ENCODE measurements around the gene PDE4C.

PDE4C gene

DNA sequence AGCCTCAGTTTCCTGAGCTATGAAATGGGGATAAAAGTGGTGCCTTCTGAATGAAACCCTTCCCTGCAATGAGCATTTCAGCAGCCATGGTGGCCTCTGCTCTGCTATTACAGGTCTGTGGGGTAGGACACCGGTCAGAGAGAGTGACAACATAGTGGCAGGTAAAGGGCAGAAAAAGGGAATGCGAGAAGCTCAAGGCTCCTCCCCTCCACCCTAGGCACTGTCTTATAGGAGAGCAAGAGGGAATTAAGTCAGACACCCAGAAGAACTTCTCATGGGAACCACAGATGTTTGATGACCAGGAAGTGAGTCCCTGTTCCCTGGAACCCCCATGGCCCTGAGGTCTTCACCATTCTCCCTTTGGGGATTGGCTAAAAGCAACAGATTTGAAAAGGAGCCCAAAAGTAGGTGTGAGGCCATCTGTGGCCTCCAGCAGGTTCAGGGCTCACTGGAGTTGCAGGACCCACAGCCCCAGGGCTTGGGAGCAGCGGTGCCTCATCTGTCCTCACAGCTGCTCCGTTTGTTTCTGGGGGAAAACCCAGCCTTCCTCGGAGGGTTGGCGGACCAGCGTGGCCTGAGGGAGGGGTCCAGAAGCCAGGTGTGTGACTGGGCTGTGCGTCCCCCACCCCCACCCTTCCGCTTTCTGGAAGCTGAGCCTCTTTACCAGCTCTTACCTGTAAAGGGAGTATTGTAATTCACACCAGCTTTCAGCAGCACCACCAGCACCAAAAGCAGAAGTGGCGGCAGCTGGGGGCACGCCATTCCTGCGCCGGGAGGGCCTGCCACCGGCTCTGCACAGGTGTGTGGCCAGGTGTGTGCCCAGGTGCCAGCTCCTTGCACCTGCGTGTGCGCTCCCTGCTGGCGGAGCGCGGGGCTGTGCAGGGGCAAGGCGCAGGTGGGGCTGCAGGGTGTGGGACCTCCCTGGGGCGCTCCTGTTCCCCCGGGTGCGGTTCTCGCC is 28.6 kb upstream of the PDE4C start:
- DNase-seq (ENCODE audit: low read depth in 1 of 2, low spot score in 1 of 2): no peak

DNA sequence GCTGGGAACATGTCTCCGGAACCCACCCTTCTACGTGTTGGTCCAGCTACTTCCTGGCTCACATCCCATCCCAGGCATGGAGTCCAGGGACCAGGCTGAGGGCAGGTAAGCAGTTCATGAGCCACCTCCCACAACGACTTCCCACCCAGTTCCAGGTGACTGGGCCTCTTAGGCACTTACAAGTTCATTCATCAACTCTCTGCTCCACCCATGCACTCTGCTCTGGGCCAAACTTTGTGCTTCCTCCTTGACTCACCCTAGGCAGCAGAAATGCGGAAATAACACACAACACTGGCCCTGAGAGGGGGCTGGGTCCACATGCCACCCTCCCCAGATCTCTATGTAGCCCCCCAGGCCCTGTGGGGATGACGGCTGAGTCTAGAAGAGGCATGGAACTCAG is 27.5 kb upstream of the PDE4C start:
- no peak for DNase-seq (ENCODE audit: low read depth in 1 of 2, low spot score in 1 of 2)

DNA sequence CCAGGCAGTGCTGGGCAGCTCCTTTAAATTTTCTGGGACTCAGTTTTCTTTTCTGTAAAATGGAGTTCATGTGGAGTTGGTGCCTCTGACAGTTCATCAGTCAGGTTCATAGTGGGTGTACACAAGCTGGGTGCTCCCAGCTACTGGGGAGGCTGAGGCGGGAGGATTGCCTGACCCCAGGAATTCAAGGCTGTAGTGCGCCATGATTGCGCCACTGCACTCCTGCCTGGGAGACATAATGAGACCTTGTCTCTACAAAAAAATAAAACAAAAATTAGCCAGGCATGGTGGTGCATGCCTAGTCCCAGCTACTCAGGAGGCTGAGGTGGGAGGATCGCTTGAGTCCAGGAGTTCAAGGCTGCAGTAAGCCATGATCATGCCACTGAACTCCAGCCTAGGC is 26.9 kb upstream of the PDE4C start:
- no peak for DNase-seq (ENCODE audit: low read depth in 1 of 2, low spot score in 1 of 2)

DNA sequence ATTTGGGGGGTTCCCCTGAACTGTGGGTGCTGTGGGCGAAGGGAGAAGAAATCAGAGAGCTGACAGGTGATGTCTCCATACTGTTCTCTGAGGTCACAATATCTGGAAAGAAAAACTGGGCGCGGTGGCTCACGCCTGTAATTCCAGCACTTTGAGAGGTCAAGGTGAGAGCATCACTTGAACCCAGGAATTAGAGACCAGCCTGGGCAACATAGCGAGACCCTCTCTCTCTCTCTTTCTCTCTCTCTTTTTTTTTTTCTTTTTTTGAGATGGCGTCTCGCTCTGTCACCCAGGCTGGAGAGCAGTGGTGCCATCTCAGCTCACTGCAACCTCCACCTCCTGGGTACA is 26.1 kb upstream of the PDE4C start:
- no peak for DNase-seq (ENCODE audit: low read depth in 1 of 2, low spot score in 1 of 2)

DNA sequence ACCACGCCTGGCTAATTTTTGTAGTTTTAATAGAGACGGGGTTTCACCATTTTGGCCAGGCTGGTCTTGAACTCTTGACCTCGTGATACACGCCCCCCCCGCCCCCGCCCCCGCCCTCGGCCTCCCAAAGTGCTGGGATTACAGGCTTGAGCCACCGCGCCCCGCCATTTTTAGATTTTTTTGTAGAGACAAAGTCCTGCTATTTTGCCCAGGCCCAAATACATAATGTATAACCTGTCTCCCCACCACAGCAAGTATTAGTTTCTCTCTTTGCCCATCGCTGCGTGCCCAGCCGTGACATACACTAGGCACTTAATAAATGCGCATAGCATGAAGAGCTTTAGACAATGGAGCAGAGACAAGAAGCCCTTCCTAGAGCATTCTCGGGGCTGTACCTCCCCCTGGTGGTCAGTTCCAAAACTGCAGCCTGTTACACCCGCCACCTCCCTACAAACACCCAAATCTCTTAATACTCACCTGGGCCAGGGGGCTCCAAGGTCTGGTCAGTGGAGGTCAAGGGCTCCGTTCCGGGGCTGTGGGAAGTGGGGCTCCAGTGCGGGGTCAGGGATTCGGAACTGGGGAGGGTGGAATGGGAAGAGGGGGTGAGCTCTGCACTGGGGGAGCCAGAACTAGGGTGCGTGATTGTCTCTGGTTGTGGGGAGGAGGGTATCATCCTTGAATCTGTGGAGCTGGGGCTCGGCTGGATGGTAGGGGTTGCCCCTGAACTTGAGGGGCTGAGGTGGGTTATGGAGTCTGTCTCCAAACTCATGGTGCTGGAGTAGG is 25.5 kb upstream of the PDE4C start:
- peak; percentile 77 to 78 for DNase-seq (ENCODE audit: low read depth in 1 of 2, low spot score in 1 of 2)

DNA sequence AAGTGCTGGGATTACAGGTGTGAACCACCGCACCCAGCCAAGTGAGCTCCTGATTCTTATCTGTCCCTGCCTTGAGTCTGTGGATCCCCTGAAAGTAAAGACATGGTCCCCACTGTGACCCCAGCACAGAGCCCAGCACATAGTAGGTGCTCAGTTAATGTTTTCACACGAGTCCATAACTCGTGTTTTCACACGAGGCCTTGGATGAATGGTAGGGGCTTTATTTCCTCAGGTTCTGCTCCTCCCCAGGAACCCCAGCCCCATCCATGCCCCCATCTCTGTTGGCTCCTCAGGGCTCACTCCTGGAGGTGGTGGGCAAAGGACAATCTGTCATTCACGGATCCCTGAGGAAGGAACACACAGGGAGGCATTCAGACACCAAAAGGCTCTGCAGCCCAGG is 23.6 kb upstream of the PDE4C start:
- DNase-seq (ENCODE audit: low read depth in 1 of 2, low spot score in 1 of 2): no peak

DNA sequence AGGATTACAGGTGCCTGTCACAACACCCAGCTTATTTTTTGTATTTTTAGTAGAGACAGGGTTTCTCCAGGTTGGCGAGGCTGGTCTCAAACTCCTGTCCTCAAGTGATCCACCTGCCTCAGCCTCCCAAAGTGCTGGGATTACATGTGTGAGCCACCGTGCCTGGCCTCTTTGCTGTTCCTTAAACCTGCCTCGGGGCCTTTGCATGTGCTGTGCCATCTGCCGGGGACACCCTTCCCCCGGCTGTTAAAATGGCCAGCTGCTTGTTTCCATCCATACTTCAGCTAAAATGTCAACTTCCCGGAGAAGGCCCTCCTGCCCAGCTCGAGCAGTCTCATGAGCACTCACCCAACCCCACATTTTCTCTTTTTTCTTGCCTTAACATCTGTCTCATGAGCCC is 19.1 kb upstream of the PDE4C start:
- no peak for DNase-seq (ENCODE audit: low read depth in 1 of 2, low spot score in 1 of 2)

DNA sequence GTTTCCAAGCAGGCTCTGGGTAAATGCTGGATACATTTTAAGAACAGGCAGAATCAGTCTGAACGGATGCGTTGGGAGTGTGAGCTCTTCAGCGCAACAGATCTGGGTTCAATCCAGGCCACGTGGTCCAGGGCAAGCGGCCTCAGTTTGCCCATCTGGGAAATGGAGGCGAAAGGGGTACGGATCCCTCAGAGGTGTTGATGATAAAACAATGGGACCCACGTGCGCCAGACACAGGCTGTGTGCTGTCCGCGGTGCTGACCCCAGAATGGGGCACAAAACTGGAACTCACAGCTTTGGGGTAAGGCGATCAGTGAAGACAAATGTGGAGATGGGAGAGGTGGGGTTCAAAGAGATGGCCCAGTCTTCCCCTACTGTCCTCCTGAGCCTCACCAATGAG is 13.1 kb upstream of the PDE4C start:
- DNase-seq (ENCODE audit: low read depth in 1 of 2, low spot score in 1 of 2): no peak

DNA sequence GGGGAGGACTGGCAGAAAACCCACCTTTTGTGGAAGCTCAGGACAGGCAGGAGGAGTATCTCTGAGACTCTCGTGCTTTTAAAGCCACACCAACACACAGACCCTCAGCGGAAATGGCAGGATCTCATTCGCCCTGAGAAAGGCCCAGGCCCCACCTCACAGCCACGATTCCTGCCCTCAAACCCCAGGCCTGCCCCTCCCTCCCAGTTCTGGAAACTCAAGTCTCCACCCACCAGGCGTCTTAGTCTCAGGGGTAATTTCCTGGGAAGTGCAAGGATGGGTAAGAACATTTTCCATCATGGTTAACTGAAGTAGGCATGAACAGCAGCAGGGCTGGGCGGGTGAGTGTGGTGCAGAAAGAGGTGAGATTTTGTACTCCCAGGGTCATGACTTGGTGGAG is 8.0 kb upstream of the PDE4C start:
- DNase-seq (ENCODE audit: low read depth in 1 of 2, low spot score in 1 of 2): no peak

DNA sequence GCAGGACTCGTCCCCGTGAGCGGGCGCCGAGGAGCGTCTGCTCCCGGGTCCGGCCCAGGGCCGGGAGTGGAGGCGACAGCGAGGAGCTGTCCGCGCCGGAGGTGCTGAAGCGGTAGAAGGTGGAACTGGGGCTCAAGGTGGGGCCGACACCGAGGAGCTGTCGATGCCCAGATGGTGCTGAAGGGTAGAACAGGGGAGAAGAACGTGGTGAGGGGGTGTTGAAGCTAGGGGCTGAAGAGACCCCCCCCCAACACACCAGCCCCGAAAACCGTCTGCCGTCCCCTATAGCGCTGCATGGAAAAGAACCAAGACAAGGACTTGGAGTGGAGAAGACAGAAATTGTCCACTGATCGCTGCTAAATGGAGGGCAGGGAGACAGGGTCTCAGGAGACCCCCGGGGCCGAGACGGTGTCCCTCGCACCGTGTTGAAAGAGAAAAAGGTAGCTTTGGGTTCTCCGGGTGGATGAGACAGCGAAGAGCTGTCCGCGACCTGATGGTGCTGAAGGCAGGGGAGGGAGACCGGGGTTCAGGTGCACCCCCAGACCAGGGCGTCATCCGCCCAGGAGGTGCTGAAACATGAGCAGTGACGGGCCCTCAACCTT is 7.1 kb upstream of the PDE4C start:
- DNase-seq (ENCODE audit: low read depth in 1 of 2, low spot score in 1 of 2): peak in 1 of 2 donors; percentile 23

DNA sequence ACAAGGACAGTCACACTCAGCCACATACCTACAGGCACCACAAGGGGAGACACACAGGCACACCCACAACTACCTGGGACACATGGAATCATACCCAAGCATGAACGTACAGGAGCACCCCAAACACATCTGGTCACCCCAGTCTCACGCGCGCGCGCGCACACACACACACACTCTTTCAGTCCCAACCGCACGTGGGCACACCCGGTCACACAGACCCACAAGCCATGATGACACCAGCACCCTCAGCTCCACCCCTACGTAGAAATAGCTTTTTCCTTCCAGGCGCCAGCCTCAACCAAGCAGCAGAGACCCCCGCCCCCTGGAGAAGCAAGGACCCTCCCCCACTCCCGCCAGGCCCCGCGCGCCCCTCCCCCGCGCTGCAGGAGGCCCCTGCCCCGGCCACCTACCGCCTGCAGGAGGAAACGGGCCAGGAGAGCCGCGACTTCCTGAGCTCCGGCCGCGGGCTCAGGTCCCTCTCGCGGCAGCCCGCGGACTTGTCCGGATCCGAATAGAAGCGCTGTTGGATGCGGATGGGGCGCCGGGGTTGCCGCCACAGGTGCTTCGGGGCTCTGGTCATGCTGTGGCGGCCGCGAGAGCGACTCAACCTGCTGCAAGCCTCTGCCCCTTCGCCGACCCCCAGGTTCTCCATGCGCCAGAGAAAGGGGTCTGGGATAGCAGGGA is 6.4 kb upstream of the PDE4C start:
- no peak for DNase-seq (ENCODE audit: low read depth in 1 of 2, low spot score in 1 of 2)

DNA sequence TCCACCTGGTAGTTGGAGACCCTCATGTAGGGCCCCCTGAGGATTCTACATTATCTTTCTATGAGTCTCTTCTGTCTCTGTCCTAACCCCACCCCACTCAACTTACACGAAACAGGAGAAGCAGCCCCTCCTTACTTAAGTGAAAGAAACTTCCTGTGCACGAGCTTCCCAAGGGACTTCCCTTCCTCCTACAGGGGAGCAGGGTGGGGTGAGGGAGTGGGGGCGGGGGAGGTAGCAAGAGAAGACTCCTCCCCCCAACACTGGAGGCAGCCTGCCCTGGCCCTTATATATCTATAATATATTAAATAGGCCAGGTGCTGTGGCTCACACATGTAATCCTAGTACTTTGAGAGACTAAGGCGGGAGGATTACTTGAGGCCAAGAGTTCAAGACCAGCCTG is 5.5 kb upstream of the PDE4C start:
- no peak for DNase-seq (ENCODE audit: low read depth in 1 of 2, low spot score in 1 of 2)

DNA sequence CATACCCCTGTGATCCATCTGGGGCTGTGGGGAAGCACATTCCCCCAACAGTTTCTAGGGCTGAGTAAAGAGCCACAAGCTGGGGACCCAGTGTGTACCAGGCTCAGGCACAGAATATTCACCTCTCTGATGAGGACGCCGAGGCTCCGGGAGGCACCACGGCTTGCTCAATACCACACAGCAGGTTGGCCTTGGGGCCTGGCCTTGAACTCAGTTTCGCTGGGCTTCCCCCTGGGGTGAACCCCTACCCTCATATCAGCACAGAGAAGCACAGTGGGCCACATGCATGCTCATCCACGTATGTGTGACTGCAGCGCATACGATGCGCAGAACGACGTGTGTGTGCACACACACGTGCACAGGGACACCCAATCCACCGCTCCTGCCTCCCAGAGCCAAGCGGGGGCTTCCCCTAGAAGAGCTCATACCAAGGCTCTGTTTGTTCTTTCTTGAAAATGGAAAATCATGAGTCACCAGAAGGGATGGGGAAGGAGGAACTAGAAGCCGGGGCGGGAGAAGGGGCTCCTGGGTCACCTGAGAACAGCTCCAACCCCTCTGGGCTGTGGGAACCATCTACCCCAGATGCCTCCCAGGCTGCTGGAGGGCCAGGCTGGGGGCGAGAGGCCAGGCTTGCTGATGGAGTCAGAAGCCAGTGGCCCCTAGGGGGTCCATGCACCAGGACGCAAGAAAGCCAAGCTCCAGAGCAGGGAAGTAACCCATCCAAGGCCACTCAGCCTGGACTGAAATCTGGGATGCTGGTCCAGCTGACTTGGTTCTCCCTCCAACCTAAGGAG is 4.9 kb upstream of the PDE4C start:
- no peak for DNase-seq (ENCODE audit: low read depth in 1 of 2, low spot score in 1 of 2)

DNA sequence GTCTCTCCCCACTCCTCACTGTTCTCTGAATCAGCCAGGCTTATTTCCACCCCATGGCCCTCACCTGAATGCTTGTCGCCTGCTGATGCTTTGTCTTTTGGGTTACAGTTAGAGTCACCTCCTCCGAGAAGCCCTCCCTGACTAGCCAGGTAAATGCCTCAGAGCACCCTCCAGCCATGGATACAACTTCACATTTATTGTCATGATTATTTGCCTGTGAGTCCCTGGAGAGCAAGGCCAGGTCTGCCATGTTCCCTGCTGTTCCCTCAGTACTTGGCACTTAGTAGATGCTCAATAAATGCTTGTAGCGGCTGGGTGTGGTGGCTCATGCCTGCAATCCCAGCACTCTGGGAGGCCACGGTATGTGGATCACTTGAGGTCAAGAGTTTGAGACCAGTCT is 3.7 kb upstream of the PDE4C start:
- no peak for DNase-seq (ENCODE audit: low read depth in 1 of 2, low spot score in 1 of 2)

DNA sequence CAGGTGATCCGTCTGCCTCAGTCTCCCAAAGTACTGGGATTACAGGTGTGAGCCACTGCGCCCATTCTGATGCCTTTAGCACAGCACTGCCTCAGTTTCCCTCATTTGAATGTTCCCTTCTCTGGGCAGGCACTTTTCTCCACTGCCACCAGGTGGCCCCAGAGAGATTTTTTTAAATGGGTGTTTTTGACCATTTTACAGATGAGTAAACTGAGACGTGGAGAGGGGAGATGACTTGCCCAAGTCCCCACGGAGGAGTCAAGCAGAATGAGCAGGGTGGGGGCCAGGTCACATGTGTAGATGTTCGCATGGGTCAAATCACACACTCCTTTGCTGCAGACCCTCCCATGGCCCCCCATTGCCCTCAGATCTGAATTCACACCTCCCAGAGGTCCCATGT is 3.2 kb upstream of the PDE4C start:
- no peak for DNase-seq (ENCODE audit: low read depth in 1 of 2, low spot score in 1 of 2)

DNA sequence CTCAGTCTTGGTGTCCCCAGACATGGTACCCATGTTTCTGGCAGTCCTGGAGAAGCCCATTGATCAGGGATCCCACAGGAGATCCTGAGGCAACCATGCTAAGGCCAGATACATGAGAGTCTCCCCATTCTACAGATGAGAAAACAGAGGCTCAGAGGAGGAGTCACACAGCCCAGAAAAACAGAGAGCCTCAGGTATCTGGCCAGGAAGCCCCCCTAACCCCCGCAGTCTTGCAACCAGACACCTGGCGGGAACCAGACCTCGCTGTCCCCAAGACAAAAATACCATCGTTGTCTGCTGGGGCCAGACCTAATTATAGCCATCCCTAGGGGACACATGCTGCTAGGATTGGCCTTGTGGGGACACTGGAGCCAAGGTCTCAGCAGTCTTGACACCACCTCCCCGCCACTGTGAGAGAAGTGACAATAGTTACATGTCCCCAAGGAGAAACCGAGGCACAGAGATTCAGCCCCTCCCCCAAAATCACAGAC is 1.6 kb upstream of the PDE4C start:
- no peak for DNase-seq (ENCODE audit: low read depth in 1 of 2, low spot score in 1 of 2)

DNA sequence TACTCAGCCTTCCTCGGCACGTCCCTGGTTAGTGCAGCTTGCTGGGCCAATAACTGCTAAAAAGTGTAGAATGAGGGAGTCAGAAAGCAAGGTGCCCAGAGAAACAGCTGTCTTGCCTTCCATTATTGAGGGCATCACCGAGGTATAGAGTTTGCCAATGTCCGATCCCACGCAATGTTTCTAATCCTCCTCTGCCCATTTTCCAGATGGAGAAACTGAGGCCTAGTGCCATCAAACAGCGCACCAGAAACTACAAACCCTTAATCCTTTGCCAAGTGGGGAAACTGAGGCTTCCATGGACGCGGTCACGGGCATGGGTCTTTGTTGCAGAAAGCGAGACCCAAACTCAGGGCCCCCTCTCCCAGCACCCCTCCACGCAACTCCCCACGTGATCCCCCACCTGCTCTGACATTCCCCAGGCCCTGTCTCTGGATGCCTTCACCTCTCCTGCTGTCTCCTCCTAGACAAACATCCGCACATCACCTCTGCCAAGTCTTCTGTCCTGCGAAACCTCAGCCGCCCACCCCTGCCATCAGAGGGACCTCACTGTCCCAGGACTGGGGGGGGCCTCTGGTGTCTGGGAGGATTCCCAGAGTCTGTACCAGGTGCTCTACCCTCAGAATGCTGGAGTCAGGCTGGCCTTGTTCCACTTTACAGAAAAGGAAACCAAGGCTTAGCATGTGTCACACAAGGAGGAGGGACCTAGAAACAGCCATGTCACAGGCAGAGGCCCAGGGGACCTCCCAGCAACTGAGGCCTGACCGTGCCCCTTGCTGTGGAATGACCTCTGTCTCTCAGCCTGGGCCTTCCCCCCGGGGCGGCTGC is 930 bp upstream of the PDE4C start:
- no peak for DNase-seq (ENCODE audit: low read depth in 1 of 2, low spot score in 1 of 2)

DNA sequence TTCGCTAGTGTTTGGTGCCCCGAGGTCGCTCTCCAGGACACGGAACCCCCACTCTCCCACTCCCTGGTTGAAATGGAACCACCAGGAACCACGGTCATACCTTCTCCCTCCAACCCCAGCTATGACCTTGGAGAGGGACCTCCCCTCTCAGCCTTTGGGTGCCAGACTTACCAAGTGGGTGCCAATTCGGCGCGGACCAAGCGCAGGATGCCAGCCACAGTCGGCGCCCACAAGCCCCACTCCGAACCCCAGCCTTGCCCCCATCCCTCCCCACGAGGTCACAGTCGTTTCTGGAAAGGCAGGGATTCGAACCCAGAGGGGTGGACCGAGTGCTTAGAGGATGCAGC is 910 bp downstream of the PDE4C start:
- no peak for DNase-seq (ENCODE audit: low read depth in 1 of 2, low spot score in 1 of 2)

DNA sequence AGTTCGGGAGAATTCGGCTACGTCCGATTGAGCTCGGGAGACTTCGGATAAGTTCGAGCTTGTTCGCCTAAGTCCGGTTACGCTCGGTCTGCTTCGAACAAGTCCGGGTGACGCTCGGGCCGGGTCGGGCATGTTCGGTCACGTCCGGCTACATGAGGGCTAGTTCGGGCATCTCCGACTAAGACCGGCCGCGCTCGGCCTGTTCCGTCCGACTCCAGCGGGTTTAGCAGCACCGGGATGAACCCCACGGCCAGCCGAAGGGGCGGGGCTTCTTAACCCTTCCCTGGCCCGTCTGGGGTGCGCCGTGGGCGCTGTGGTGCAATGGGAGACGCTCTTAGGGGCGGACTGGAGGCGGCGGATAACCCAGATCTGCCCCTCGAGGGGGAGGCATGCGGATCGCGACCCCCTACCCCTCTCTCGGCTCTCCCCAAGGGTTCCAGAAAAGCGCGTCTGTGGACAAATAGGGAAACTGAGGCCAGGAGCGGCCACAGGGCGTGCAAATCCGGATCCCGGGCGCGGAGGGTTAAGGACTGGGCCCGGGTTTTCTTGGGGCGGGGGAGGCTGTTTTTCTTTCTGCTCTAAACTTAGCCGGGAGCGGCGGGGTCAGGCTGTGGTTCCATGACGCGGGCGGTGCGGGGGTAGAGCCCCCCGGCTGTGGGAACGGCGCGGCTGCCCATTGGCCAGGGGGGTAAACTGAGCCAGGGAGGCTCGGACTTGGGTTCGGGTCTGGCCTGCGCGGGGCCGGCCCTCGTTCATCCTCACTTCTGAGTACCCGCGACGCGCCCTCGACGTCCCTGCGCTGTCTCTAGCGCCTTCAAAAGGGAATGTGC is 1.5 kb downstream of the PDE4C start:
- DNase-seq (ENCODE audit: low read depth in 1 of 2, low spot score in 1 of 2): peak; percentile 67 to 91
